Endothelial cell of umbilical vein (primary cell): ENCODE results near the gene GPR160. TPM values are rescaled to one million over a fixed set of nuclear protein-coding genes. Genes with fewer than 3 reads are reported as not detected.

Source experiments
- BruUV-seq: library from RNA; stranded (reverse); fragments of 400-500 nt; replicated peaks from 2 replicates; lab custom pipeline; 2021; lab: Mats Ljungman, UMichigan
- CTCF ChIA-PET: fragments of 300-600, 350-600 bp; sonication (Branson Sonifier 250); formaldehyde crosslinking; loops from one replicate; lab custom pipeline; 2021; ENCODE audit warnings: antibody characterized with exemption, inconsistent platforms; lab: Charles Lee
- POLR2A ChIA-PET: fragments of 300-600, 350-600 bp; sonication (Branson Sonifier 250); formaldehyde crosslinking; loops from one replicate; lab custom pipeline; 2021; ENCODE audit warnings: antibody characterized with exemption, inconsistent platforms; lab: Charles Lee
- DNase-seq: peaks from one replicate; pipeline ENCODE4 v3.0.0-alpha.2; 2011; ENCODE audit warnings: low read depth, low spot score
- FAIRE-seq: peaks from 2 replicates; lab custom pipeline; 2011; peaks lifted over from hg19 to GRCh38; lab: Jason Lieb, UNC
- H2AFZ ChIP-seq: 2 replicates; pipeline ENCODE4 v1.6.0; 2012; ENCODE audit warnings: low read depth, low read length, control low read depth, inconsistent platforms
- H3K27ac ChIP-seq: 2 replicates; pipeline ENCODE4 v1.5.1; 2011; ENCODE audit warnings: low read depth, mild to moderate bottlenecking, control low read depth, low read length, moderate library complexity; ENCODE audit not compliant: insufficient read depth
- H3K27me3 ChIP-seq, 2 experiments: 2 replicates each; pipeline versions ENCODE4 v1.6.0 to v1.6.1; 2011; ENCODE audit warnings: low read length in 2 of 2, mixed read lengths in 1 of 2; ENCODE audit not compliant: control insufficient read depth in 2 of 2, insufficient read depth in 2 of 2
- H3K36me3 ChIP-seq, 2 experiments: 2 replicates in 1 of 2; 3 replicates in 1 of 2; pipeline ENCODE4 v1.5.1; 2011; ENCODE audit warnings: low read length in 2 of 2, mild to moderate bottlenecking in 1 of 2, moderate library complexity in 1 of 2; ENCODE audit not compliant: control insufficient read depth in 2 of 2, insufficient read depth in 2 of 2; ENCODE audit errors: extremely low read depth in 1 of 2
- H3K4me1 ChIP-seq: 3 replicates; pipeline ENCODE4 v1.5.1; 2011; ENCODE audit warnings: mild to moderate bottlenecking, low read length; ENCODE audit not compliant: control insufficient read depth, insufficient read depth; ENCODE audit errors: extremely low read depth
- H3K4me2 ChIP-seq: 2 replicates; pipeline ENCODE4 v1.6.1; 2011; ENCODE audit warnings: low read length, control low read depth, mixed read lengths; ENCODE audit not compliant: insufficient read depth
- H3K4me3 ChIP-seq, 3 experiments: fragments of 200-600 bp in 1 of 3; sonication (generic), shearing (Covaris generic) in 1 of 3; replicated peaks in 1 of 3; 2 replicates each; pipeline ENCODE4 v1.5.1; 2011 to 2016; ENCODE audit warnings: control low read depth in 3 of 3, low read length in 3 of 3, mild to moderate bottlenecking in 2 of 3, inconsistent platforms in 1 of 3, low read depth in 1 of 3, moderate library complexity in 1 of 3; ENCODE audit not compliant: insufficient read depth in 1 of 3
- H3K79me2 ChIP-seq: 2 replicates; pipeline ENCODE4 v1.6.0; 2012; ENCODE audit warnings: low read length, inconsistent platforms; ENCODE audit not compliant: control insufficient read depth, insufficient read depth
- H3K9ac ChIP-seq: replicated peaks from 2 replicates; pipeline ENCODE3; 2011; ENCODE audit warnings: low read length, control low read depth; ENCODE audit not compliant: insufficient read depth; ENCODE audit errors: extremely low read depth
- H3K9me1 ChIP-seq: replicated peaks from 3 replicates; pipeline ENCODE4 v1.6.0; 2011; ENCODE audit warnings: mild to moderate bottlenecking, low read length; ENCODE audit not compliant: control insufficient read depth, insufficient read depth; ENCODE audit errors: extremely low read depth
- H3K9me3 ChIP-seq: replicated peaks from 2 replicates; pipeline ENCODE4 v1.5.1; 2012; ENCODE audit warnings: low read length, inconsistent platforms; ENCODE audit not compliant: control insufficient read depth, insufficient read depth
- H4K20me1 ChIP-seq: replicated peaks from 2 replicates; pipeline ENCODE3; 2011; ENCODE audit warnings: mild to moderate bottlenecking, low read length; ENCODE audit not compliant: control insufficient read depth, insufficient read depth; ENCODE audit errors: extremely low read depth
- CTCF ChIP-seq, 2 donors: IDR thresholded peaks; 1 replicate in 1 of 2; 2 replicates in 1 of 2; pipeline ENCODE4 v1.5.1; 2011; ENCODE audit warnings: low read length in 2 of 2, mild to moderate bottlenecking in 2 of 2, moderate library complexity in 2 of 2, control low read depth in 1 of 2, inconsistent platforms in 1 of 2, low read depth in 1 of 2; ENCODE audit not compliant: insufficient read depth in 1 of 2; ENCODE audit errors: extremely low read depth in 1 of 2
- EZH2 ChIP-seq: IDR thresholded peaks from 2 replicates; pipeline ENCODE4 v1.6.1; 2012; ENCODE audit warnings: borderline replicate concordance, low read depth, mild to moderate bottlenecking, moderate library complexity, low read length, inconsistent platforms; ENCODE audit not compliant: severe bottlenecking
- FOS ChIP-seq: IDR thresholded peaks from 2 replicates; pipeline ENCODE4 v1.6.1; 2011; ENCODE audit warnings: mild to moderate bottlenecking, low read length, moderate library complexity, borderline replicate concordance; ENCODE audit not compliant: insufficient read depth
- GATA2 ChIP-seq: IDR thresholded peaks from 2 replicates; pipeline ENCODE4 v1.7.0; 2011; ENCODE audit warnings: low read depth, mild to moderate bottlenecking, moderate library complexity, mixed read lengths, low read length; ENCODE audit not compliant: insufficient read length, insufficient read depth
- JUN ChIP-seq: IDR thresholded peaks from 2 replicates; pipeline ENCODE4 v1.6.1; 2011; ENCODE audit warnings: borderline replicate concordance, low read depth; ENCODE audit not compliant: insufficient read length, insufficient read depth
- MAX ChIP-seq: IDR thresholded peaks from 2 replicates; pipeline ENCODE4 v1.6.1; 2011; ENCODE audit not compliant: insufficient read depth, insufficient read length
- MYC ChIP-seq: IDR thresholded peaks from one replicate; pipeline ENCODE4 v1.6.1; 2011; ENCODE audit warnings: mild to moderate bottlenecking, low read depth, low read length
- POLR2A ChIP-seq: IDR thresholded peaks from 2 replicates; pipeline ENCODE4 v1.6.1; 2012; ENCODE audit warnings: low read depth, mild to moderate bottlenecking, control low read depth, low read length
- POLR2AphosphoS5 ChIP-seq: IDR thresholded peaks from 2 replicates; pipeline ENCODE4 v1.6.1; 2012; ENCODE audit warnings: low read depth, mild to moderate bottlenecking, control low read depth, low read length, moderate library complexity; ENCODE audit not compliant: insufficient read depth
- dilution Hi-C: fragments of 300-500 bp; cut with MboI; formaldehyde crosslinking; loops from one replicate; pipeline ENCODE4 v1.15.0; 2019; ENCODE audit warnings: low sequenced_read_pairs; ENCODE audit not compliant: extremely low pct_ligation_motif_present
- intact Hi-C: fragments of 100-400 bp; cut with micrococcal nuclease; formaldehyde crosslinking; loops from one replicate; pipeline ENCODE4 v1.10.0; 2022
- polyA plus RNA-seq, 4 experiments: library from polyadenylated mRNA; depleted of rRNA in 3 of 4; stranded (reverse) in 3 of 4; unstranded in 1 of 4; fragments of >200 nt; gene quantifications; 2 replicates each; pipeline versions ENCODE4 v1.2.1 to v1.2.3, GENCODE V29; 2011 to 2012; ENCODE audit warnings: missing spikeins in 1 of 4
- total RNA-seq: library from RNA; stranded (reverse); gene quantifications from 2 replicates; pipeline ENCODE4 v1.2.3, GENCODE V29; 2021

Gene GPR160
- total and polyA plus RNA-seq, 2 donors (not counting 3 experiments of a cell fraction or from before 2014, with no cell fraction given) = 0.39 to 1.3 TPM

- Histone ChIP-seq H3K36me3 (no peaks in the 10 kb centered on the region), H3K27me3 (no peaks in the 10 kb centered on the region), H3K9ac (no peak overlapping the region), H3K4me2 (no peak overlapping the region), H3K9me1 (no peaks in the 10 kb centered on the region), H3K79me2 (no peaks in the 10 kb centered on the region), H2AFZ (no peak overlapping the region), H3K9me3 (no peaks in the 10 kb centered on the region), H3K27ac (no peak overlapping the region), H4K20me1 (no peaks in the 10 kb centered on the region), H3K4me3 (no peak overlapping the region), H3K4me1 (no peaks in the 10 kb centered on the region)
- DNase-seq (no peak), FAIRE-seq (no peak)
- dilution Hi-C loops (no loop called here), intact Hi-C loops (no loop called here)
- no TSS peak for BruUV-seq
- no peak for TF ChIP-seq JUN
- no peak for TF ChIP-seq MAX
- no peak for TF ChIP-seq EZH2
- no peak for TF ChIP-seq MYC
- no peak for TF ChIP-seq FOS
- TF ChIP-seq POLR2A = no peak
- no peak for TF ChIP-seq POLR2AphosphoS5
- no peak for TF ChIP-seq GATA2
- no peak for TF ChIP-seq CTCF (IDR thresholded peaks at IDR 0.05; ENCODE audit: extremely low read depth in 1 of 2, insufficient read depth in 1 of 2, low read depth in 1 of 2, low read length in 2 of 2)
- ChIA-PET CTCF (no interaction called here), POLR2A (no interaction called here)
Observed at GRCh38 chr3:170083343-170083742, 45.5 kb downstream of the GPR160 start.
